ENCODE measurements around the gene ZSCAN5A.

Gene ZSCAN5A

DNA sequence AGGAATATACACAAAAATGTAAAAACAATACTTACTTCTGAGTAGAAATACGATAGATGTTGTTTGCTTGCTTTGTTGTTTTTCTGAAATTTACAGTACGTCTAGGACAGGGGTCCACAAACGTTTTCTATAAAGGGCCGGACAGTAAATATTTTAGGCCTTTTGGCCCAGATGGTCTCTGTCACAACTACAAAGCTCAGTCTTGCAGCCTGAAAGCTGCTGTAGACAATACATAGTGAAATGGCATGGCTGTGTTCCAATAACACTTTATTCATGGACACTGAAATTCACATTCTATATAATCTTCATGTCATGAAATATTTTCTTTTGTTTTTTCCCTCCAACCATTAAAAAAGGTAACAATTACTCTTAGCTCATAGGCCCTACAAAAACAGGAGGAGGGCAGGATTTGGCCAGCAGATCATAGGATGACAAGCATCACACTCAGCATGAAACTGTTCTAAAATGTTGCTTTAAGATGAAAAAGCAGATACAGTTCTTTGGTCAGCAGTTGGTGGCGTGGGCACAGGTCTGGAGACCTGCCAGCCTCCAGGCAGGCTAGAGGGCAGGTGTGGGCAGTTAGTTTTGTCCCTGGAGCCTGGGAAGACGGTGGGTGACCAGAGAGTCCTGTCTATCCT, 42.4 kb downstream of the ZSCAN5A start, which contains the start of gene EDDM13:
TSS of gene EDDM13 (plus strand) at position 588 of the 638 bp plus-strand sequence. CDS start 87 bp downstream, outside the sequence.
- TF ChIP-seq, protein P1, sequence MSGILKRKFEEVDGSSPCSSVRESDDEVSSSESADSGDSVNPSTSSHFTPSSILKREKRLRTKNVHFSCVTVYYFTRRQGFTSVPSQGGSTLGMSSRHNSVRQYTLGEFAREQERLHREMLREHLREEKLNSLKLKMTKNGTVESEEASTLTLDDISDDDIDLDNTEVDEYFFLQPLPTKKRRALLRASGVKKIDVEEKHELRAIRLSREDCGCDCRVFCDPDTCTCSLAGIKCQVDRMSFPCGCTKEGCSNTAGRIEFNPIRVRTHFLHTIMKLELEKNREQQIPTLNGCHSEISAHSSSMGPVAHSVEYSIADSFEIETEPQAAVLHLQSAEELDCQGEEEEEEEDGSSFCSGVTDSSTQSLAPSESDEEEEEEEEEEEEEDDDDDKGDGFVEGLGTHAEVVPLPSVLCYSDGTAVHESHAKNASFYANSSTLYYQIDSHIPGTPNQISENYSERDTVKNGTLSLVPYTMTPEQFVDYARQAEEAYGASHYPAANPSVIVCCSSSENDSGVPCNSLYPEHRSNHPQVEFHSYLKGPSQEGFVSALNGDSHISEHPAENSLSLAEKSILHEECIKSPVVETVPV (CRISPR knock-in tag; IDR thresholded peaks at IDR 0.05) = no peak
- TF ChIP-seq, protein P2, sequence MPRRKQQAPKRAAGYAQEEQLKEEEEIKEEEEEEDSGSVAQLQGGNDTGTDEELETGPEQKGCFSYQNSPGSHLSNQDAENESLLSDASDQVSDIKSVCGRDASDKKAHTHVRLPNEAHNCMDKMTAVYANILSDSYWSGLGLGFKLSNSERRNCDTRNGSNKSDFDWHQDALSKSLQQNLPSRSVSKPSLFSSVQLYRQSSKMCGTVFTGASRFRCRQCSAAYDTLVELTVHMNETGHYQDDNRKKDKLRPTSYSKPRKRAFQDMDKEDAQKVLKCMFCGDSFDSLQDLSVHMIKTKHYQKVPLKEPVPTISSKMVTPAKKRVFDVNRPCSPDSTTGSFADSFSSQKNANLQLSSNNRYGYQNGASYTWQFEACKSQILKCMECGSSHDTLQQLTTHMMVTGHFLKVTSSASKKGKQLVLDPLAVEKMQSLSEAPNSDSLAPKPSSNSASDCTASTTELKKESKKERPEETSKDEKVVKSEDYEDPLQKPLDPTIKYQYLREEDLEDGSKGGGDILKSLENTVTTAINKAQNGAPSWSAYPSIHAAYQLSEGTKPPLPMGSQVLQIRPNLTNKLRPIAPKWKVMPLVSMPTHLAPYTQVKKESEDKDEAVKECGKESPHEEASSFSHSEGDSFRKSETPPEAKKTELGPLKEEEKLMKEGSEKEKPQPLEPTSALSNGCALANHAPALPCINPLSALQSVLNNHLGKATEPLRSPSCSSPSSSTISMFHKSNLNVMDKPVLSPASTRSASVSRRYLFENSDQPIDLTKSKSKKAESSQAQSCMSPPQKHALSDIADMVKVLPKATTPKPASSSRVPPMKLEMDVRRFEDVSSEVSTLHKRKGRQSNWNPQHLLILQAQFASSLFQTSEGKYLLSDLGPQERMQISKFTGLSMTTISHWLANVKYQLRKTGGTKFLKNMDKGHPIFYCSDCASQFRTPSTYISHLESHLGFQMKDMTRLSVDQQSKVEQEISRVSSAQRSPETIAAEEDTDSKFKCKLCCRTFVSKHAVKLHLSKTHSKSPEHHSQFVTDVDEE (CRISPR knock-in tag; IDR thresholded peaks at IDR 0.05) = no peak
- TF ChIP-seq PPARA (CRISPR knock-in tag; IDR thresholded peaks at IDR 0.05; ENCODE audit: borderline replicate concordance) (no peak), ARNTL (CRISPR knock-in tag; IDR thresholded peaks at IDR 0.05; ENCODE audit: borderline replicate concordance, low read depth) (no peak), OSR1 (CRISPR knock-in tag; IDR thresholded peaks at IDR 0.05) (no peak), RARB (CRISPR knock-in tag; IDR thresholded peaks at IDR 0.05) (no peak), TOX (CRISPR knock-in tag; IDR thresholded peaks at IDR 0.05; ENCODE audit: borderline replicate concordance) (no peak), ZC3H10 (CRISPR knock-in tag; IDR thresholded peaks at IDR 0.05) (no peak), TCF4 (CRISPR knock-in tag; IDR thresholded peaks at IDR 0.05; ENCODE audit: borderline replicate concordance) (no peak), ZNF70 (CRISPR knock-in tag; IDR thresholded peaks at IDR 0.05) (no peak), ZFP30 (CRISPR knock-in tag; IDR thresholded peaks at IDR 0.05) (no peak), ESRRG (CRISPR knock-in tag; IDR thresholded peaks at IDR 0.05) (no peak), BACH2 (CRISPR knock-in tag; IDR thresholded peaks at IDR 0.05; ENCODE audit: borderline replicate concordance) (no peak), CSDC2 (CRISPR knock-in tag; IDR thresholded peaks at IDR 0.05) (no peak), SNAI2 (CRISPR knock-in tag; IDR thresholded peaks at IDR 0.05) (no peak), ZNF565 (CRISPR knock-in tag; conservative IDR thresholded peaks at IDR 0.05; ENCODE audit: low read depth) (no peak), ZNF8 (CRISPR knock-in tag; IDR thresholded peaks at IDR 0.05) (no peak)
- TF ChIP-seq, protein P3, sequence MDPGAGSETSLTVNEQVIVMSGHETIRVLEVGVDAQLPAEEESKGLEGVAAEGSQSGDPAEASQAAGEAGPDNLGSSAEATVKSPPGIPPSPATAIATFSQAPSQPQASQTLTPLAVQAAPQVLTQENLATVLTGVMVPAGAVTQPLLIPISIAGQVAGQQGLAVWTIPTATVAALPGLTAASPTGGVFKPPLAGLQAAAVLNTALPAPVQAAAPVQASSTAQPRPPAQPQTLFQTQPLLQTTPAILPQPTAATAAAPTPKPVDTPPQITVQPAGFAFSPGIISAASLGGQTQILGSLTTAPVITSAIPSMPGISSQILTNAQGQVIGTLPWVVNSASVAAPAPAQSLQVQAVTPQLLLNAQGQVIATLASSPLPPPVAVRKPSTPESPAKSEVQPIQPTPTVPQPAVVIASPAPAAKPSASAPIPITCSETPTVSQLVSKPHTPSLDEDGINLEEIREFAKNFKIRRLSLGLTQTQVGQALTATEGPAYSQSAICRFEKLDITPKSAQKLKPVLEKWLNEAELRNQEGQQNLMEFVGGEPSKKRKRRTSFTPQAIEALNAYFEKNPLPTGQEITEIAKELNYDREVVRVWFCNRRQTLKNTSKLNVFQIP (CRISPR knock-in tag; IDR thresholded peaks at IDR 0.05; ENCODE audit: borderline replicate concordance, low read depth) = no peak
- TF ChIP-seq, protein P4, sequence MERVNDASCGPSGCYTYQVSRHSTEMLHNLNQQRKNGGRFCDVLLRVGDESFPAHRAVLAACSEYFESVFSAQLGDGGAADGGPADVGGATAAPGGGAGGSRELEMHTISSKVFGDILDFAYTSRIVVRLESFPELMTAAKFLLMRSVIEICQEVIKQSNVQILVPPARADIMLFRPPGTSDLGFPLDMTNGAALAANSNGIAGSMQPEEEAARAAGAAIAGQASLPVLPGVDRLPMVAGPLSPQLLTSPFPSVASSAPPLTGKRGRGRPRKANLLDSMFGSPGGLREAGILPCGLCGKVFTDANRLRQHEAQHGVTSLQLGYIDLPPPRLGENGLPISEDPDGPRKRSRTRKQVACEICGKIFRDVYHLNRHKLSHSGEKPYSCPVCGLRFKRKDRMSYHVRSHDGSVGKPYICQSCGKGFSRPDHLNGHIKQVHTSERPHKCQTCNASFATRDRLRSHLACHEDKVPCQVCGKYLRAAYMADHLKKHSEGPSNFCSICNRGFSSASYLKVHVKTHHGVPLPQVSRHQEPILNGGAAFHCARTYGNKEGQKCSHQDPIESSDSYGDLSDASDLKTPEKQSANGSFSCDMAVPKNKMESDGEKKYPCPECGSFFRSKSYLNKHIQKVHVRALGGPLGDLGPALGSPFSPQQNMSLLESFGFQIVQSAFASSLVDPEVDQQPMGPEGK (CRISPR knock-in tag; IDR thresholded peaks at IDR 0.05; ENCODE audit: borderline replicate concordance) = no peak
- no peak for ATAC-seq

DNA sequence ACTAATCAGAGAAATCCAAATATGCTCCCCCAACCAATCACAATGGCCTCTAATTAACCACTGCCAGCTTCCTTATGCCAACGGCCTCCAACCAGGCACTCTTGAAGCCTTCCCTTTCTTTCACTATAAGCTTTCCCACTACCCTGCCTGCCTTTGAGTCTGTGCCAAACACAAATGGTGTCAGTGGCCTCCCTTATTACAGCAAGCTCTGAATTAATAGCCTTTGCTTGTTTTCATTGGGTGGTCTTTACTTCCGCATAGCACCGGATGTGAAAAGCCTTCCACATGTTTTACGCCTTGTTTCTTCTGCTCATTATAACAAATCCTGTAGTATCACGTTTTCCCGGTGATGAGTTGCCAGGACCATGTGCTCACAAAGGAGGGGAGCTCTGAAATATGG, 43.5 kb downstream of the ZSCAN5A start:
- no peak for TF ChIP-seq GLIS3 (CRISPR knock-in tag; IDR thresholded peaks at IDR 0.05)
- no peak for TF ChIP-seq OSR1 (CRISPR knock-in tag; IDR thresholded peaks at IDR 0.05)
- TF ChIP-seq, protein P2 (CRISPR knock-in tag; IDR thresholded peaks at IDR 0.05) = no peak
- no peak for TF ChIP-seq BACH2 (CRISPR knock-in tag; IDR thresholded peaks at IDR 0.05; ENCODE audit: borderline replicate concordance)
- no peak for TF ChIP-seq ZFP3 (CRISPR knock-in tag; IDR thresholded peaks at IDR 0.05)
- TF ChIP-seq ZNF8 (CRISPR knock-in tag; IDR thresholded peaks at IDR 0.05) = no peak
- no peak for TF ChIP-seq TOX (CRISPR knock-in tag; IDR thresholded peaks at IDR 0.05; ENCODE audit: borderline replicate concordance)
- TF ChIP-seq ISL1 (CRISPR knock-in tag; IDR thresholded peaks at IDR 0.05) = no peak
- no peak for TF ChIP-seq ZFP30 (CRISPR knock-in tag; IDR thresholded peaks at IDR 0.05)
- TF ChIP-seq RARB (CRISPR knock-in tag; IDR thresholded peaks at IDR 0.05) = no peak
- no peak for TF ChIP-seq CSDC2 (CRISPR knock-in tag; IDR thresholded peaks at IDR 0.05)
- TF ChIP-seq, protein P4 (CRISPR knock-in tag; IDR thresholded peaks at IDR 0.05; ENCODE audit: borderline replicate concordance) = no peak
- no peak for TF ChIP-seq ARNTL (CRISPR knock-in tag; IDR thresholded peaks at IDR 0.05; ENCODE audit: borderline replicate concordance, low read depth)
- no peak for TF ChIP-seq ZC3H10 (CRISPR knock-in tag; IDR thresholded peaks at IDR 0.05)
- TF ChIP-seq, protein P3 (CRISPR knock-in tag; IDR thresholded peaks at IDR 0.05; ENCODE audit: borderline replicate concordance, low read depth) = no peak
- ATAC-seq = no peak

Measured in SK-N-SH treated with all-trans-retinoic acid at 6 μM for 48 hours (cell line).